ENCODE data around the gene CCDC149.

CCDC149 gene

DNA sequence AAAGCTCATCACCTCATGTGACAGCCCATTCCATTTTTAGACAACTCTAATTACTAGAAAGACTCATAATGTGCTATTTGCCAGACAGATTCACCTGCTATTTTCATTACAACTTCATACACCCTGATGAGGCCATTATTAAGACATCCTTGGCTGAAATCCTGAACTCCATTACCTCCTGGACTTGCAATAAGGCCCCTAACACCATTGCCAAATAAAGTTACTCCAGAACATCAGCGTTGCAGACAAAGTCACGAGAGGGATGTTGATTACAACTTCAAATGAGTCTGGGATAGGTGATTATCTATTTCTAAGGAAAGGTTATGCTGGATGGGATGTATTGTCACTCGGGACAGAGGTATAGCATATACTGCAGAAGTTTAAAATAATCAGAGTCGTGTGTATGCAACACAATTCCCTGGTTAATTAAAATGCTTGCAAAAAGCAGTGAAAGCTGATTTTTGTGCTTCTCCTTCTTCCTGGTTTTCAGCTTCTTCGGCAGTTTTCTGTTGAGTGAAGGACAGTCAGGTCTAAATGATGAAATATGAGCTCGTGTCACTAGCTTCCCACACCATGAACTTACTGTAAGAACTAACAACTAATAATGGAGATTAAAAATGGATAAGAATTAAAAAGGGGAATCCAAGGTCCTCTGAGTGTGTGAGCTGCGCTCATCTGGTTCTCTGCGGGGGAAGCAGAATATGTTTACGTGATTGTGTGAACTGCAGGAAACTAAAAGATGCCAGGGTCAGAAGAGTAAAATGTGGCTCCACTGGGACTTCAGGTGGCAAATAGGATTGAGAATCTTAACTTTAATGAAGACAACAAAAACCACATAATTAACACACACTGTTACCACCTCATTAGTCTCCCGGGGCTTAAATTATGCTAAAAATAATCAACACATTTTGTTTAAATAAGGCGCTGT is 135.0 kb downstream of the CCDC149 start:
- DNase-seq (ENCODE audit: low read depth): no peak

DNA sequence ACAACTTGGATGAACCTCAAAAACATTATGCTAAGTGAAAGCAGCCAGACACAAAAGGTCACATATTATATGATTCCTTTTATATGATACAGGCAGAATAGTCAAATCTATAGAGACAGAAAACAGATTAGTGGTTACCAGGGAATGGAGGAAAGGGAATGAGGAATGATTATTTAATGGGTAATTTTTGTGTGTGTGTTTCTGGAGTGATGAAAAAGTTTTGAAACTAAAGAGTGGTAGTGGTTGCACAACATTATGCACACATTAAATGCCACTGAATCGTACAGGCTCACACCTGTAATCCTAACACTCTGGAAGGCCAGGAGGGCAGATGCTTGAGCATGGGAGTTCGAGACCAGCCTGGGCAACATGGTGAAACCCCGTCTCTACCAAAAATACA is 137.1 kb downstream of the CCDC149 start:
- DNase-seq (ENCODE audit: low read depth): no peak

DNA sequence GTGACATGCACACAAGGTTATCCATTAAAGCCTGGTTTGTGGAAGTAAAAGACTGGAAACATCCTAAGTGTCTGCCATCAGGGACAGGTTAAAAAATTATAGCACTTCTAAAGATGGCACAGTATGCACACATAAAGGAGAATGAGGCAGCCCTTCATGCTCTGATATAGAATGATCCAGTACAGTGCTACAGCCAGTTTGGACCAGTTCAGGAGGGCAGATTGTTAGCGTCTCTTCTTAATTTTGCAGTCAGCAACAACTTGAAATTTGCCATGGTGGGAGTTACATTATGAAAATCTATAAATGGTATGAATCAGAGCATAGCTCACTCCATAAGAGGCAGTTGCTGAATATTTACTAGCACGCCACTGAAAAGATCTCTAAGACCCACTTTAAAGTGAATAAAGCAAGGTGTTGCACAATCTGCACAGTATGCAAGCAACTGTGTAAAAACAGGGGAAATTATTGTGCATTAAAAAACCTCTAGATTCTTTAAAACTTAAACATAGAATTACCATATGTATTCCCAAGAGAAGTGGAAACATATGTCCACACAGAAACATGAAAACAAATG is 137.7 kb downstream of the CCDC149 start:
- DNase-seq (ENCODE audit: low read depth): no peak

DNA sequence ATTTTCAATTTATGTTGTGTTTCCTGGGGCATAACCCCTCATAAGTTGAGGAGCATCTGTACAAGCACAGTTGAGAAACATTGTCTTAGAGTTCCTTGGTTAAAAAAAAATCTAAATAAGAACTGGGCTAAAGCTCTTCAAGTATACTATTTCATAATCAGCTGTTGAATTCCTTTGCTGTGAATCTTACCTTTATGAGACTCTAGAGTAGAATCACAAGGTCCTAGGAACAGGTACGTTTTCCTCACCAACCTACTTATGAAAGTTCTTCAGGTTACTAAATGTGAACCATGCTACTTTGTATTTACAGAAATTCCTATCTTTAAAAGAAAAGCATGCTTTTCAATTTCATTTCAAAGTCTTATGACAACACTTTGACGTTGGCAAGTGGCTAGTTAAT is 138.4 kb downstream of the CCDC149 start:
- no peak for DNase-seq (ENCODE audit: low read depth)

DNA sequence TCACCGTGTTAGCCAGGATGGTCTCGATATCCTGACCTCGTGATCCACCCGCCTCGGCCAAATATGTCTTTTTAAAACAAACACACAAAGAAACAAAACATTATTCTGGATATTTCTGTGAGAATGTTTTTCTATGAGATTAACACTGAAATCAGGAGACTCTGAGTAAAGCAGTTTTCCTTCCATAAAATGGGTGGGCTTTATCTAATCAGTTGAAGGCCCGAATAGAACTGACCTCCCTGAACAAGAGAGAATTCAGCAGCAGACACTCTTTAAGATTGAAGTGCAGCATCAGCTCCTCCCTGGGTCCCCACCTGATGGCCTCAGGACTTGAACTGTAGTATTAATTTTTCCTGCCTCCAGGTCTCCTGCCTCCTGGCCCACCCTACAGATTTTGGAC is 139.9 kb downstream of the CCDC149 start:
- no peak for DNase-seq (ENCODE audit: low read depth)

DNA sequence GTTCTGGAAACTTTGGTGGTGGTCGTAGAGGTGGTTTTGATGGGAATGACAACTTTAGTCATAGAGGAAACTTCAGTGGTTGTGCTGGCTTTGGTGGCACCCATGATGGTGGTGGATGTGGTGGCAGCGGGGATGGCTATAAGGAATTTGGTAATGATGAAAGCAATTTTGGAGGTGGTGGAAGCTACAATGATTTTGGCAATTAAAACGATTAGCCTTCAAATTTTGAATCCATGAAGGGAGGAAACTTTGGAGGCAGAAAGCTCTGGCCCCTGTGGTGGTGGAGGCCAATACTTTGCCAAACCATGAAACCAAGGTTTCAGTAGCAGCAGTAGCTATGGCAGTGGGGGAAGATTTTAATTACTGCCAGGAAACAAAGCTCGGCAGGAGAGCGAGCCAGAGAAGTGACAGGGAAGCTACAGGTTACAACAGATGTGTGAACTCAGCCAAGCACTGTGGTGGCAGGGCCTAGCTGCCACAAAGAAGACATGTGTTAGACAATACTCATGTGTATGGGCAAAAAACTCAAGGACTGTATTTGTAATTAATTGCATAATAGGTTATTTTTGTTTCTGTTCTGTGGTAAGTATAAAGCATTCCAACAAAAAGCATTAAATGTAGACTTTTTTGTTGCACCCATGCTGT is 140.7 kb downstream of the CCDC149 start:
- no peak for DNase-seq (ENCODE audit: low read depth)

DNA sequence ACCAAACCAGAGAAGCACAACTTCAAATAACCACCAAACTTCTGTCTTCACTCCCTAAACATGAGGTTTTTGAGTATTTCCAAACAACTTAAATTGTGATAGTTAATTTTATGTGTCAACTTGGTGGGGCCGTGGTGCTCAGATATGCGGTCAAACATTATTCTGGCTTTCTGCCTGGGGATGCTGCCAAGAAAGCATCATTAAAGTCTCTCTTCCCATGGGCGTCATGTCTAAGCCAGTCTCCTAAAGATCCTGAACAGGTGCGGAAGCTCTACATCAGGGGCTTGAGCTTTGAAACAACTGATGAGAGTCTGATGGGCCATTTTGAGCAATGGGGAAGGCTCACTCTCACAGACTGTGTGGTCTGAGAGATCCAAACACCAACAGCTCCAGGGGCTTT is 141.6 kb downstream of the CCDC149 start:
- DNase-seq (ENCODE audit: low read depth): no peak

DNA sequence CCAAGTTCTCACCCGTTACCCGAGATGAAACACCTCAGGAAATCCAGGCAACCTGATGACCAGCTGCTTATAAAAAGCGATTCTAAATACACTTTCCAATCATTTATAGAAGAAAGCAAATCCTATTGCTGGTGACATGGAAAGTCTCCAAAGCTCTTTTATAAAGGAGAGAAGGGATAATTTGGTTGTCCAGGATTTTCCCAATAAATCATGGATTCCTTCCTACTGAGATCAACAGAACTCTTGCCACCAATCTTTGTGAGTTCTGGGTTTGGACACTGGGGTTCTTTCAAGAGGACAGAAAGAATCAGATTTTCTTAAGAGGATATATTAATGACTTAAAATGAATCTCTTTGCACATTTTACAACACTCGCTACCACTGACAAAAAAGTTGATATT is 142.2 kb downstream of the CCDC149 start:
- no peak for DNase-seq (ENCODE audit: low read depth)

DNA sequence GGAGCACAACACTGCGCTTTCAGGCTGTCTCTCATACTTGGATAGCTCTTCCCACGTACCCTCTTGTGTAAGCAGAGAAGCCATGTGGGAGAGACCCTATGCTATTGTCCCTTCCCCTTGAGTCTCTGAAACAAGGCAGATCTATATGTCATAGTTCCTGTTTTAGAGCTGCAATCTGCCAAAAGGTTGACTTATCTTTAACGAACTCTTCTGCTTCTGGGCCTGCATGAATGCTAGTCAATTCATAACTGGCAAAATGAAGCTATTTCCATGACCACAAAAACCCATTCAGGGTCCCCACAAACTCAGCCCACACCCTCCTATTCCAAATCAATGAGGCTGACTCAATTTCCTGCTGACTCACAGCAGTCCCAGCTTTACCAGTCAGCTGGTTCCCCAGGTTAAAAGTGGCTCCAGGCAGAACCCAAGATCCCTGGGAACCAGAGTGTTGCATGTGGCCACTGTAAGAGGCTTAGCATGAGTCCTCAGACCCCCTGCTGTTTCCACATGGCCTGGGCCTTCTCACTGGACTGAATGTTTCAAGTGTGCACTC is 142.7 kb downstream of the CCDC149 start:
- DNase-seq (ENCODE audit: low read depth): no peak

DNA sequence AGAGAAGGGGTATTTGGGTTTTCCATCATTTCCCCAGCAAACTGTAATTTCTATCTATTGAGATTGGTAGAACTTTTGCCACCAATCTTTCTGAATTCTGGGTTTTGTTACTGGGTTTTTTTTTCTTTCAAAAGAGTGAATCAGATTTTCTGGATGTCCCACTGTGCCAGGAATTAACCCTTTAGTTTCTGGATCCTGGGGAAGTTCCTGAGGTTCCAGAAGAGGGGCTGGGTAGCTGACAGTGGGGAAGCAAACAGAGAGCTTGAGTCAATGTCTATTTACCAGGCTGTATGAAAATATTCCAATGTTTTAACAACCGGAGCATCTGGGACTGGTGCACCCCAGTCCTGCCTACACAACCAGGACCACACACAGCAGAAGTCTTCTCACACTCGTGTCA is 143.3 kb downstream of the CCDC149 start:
- DNase-seq (ENCODE audit: low read depth): no peak

DNA sequence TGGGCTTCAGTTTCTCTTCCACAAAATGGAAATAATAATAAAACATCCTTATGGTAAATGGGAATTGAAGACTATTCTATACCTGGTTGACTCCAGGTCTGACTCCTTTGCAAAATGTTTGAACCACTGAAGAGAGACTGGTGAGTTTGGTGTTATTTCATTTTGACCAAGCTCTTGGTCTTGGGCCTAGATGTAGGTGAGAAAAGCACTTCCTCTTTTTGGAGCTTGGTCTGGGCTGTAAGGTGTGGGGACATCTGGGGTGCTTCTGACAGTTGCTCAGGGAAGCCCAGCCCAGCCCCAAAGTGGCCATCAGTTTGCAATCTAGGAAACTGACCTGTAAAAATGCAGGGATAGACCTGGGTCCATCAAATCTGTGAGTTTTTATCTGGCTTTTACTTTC is 144.2 kb downstream of the CCDC149 start:
- DNase-seq (ENCODE audit: low read depth): no peak

DNA sequence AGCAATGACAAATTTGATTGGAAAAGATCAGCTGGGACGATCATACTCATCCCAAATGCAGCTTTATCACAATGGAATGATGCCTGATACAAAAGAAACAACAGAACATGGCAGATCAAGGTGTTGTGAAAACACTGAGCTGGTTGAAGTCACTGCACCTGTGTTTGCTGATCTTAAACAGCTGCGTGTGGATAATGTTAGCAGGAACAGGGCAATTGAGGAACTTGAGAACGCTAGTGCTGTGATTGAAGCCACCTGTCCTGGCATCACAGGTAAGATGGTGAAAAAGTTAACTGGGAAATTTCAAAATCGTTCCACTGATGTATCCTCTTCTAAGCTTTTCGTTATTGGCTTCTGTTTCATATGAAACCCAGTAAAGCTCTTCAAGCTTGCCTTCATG is 144.8 kb downstream of the CCDC149 start:
- no peak for DNase-seq (ENCODE audit: low read depth)

DNA sequence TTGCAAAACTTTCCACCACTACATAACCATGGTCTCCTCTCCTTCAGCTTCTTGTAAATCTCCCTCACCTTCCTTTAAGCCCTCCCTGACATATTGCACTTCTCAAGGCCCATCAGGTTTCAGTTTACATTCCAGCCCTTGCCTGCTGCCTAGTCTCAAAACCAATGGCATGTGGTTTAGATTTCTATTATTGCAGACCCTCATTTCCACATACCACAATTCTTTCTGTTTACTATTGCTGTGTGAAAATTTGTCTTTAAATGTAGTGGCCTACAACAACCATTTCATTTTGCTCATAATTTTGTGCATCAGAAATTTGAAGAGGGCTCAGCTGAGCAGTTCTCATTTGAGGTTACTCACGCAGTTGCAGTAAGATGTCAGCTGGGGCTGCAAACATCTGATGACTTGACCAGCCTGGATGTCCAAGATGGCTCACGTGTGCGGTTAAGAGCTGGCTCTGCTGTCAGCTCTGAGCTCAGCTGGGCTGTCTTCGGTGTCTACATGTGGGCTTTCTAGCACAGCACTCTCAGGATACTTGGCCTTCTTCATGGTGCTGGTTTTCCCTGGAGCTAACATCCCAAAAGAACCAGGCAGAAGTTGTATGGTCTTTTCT is 147.4 kb downstream of the CCDC149 start:
- DNase-seq (ENCODE audit: low read depth): no peak

DNA sequence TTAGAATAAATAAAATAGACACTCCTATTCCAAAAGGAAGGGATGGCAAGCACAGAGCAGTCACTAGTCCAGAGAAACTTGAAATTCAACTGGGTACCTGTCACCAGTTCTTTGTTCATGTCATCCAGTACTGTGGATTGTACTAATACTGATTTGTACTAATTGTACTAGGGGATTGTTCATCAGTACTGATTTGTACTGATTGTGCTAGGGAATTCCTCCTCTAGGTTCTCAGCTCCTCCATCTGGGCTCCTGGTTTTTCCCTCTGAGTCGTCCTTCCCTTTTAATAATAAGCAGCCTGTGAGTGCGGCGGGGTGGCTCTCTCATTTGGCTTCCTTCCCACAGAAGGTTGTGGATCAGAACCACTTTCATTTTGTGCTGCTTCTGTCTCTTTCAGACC is 148.5 kb downstream of the CCDC149 start:
- DNase-seq (ENCODE audit: low read depth): no peak

DNA sequence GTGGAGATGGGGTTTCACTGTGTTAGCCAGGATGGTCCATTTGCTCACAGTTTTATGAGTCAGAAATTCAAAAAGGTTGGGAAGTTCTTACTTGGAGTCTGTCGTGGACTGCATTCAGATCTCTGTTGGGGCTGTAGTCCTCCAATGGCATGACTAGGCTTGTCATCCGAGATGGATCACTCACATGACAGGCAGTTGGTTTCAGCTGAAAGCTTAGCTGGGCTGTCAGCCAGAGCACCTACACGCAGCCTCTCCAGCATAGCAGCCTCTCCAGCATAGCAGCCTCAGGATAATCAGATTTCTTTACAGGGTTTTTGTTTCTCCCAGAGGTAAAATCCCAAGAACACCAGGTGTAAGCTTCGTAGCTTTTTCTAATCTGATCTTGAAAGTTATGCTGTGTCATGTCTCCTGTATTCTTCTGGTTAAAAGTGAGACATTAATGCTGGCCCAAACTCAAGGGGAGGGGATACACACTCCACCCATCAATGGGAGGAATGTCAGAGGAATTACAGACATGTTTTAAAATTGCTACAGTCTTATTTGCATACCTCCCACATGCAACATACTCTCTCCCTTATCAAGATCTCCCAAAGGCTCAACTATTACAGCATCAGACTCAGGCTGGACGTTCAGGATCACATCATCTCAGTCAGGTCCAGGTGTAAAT is 149.1 kb downstream of the CCDC149 start:
- DNase-seq (ENCODE audit: low read depth): no peak

All from T-helper 22 cell (primary cell).